ENCODE data around the gene HOXD12.

Gene HOXD12

DNA sequence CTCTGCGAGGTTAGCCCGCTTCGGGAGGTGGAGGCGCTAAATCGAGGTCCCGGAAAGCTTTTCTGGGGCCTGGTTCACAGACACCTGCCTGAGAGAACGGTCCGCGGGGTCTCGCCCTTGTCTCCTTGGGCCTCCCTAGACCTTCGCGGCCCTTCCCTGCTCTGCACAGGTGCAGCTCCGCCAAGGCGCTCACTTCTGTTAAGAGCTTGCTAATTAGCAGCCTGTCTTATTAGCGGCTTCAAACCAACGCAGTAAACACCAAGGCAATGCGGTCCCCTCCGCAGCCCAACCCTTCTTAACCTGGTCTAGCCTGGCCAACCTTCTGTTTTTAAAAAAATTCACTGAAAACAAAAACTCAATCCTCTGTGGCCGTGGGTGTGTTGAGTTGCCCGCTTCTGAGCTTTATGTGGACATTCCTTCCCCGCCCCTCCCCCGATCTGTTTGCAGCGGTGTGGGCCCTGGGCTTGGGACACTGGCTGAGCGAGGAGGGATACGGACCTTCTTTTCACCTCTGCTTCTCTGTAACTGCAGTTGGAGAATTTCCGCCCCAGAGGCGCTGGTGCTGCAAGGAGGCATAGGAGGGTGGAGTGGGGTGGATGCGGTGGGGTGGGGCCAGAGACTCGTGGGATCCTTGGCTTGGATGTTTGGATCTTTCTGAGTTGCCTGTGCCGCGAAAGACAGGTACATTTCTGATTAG is 48.4 kb downstream of the HOXD12 start:
- no peak for DNase-seq (ENCODE audit: low read depth)

DNA sequence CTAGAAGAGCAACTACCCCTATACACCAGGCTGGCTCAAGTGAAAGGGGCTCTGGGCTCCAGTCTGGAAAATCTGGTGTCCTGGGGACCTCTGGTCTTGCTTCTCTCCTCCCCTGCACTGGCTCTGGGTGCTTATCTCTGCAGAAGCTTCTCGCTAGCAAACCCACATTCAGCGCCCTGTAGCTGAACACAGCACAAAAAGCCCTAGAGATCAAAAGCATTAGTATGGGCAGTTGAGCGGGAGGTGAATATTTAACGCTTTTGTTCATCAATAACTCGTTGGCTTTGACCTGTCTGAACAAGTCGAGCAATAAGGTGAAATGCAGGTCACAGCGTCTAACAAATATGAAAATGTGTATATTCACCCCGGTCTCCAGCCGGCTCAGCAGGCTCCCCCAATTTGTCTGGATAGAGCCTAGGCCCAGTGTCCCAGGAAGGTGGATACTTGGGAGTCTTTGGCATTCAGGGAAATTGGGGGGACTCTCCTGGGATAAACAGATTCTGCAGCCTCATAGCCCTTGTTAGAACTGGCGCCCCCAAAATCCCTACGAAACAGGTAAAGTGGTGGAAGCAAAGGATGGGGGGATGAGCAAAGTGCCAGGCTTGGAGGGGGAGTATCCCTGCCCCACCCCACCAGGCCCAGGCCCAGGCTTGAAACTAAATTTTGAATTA is 49.3 kb downstream of the HOXD12 start:
- DNase-seq (ENCODE audit: low read depth), result no peak

DNA sequence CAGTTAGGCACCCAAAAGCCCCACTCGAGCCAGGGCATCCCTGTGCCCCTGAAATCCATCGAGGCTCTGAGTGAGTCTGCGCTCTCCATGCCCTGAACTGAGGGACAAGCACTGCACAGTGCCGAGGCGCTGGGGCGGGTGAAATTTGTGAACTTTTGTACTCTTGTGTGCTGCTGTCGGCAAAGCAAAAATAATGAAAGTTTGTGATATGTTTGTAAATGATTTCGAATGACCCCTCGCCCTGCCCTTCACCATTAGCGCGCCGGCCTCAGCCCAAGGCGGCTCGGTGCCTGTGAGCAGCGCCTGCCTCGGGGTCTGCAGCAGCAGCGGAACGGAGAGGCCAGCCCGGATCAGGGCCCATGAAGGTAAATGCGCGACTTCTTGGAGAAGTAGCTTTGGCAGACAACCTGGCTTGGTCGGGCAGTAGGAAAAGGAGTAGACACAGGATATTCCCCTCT is 49.9 kb downstream of the HOXD12 start:
- DNase-seq (ENCODE audit: low read depth), result no peak

DNA sequence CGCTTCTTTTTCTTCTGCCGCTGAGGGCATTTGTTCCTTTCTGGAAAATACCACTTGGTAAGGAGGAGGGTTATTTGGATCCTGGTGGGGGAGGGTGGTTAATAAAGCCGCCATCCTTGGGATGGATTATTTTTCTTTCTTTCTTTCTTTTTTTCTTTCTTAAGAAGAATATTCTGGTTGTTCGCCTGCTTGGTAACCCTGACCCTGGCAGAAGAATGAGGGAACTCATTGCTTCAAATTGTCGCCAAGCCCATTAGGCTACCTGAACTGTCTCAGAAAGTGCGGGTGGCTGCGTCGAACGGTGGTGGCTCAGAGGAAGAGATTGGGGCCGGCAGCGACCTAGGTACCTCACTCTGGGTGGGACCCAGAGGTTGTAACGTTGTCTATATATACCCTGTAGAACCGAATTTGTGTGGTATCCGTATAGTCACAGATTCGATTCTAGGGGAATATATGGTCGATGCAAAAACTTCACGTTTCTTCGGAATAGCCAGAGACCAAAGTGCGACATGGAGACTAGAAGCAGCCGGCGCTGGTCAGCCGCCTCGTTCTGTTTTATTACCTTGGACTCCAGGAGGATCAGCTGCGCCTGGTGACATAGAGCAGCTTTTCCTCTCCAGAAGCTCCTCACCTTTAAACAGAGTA is 50.5 kb downstream of the HOXD12 start:
- no peak for DNase-seq (ENCODE audit: low read depth)

- no peak for DNase-seq (ENCODE audit: low read depth)
These were observed 51.2 kb downstream of the HOXD12 start for GRCh38 chr2:176150584-176151441.

DNA sequence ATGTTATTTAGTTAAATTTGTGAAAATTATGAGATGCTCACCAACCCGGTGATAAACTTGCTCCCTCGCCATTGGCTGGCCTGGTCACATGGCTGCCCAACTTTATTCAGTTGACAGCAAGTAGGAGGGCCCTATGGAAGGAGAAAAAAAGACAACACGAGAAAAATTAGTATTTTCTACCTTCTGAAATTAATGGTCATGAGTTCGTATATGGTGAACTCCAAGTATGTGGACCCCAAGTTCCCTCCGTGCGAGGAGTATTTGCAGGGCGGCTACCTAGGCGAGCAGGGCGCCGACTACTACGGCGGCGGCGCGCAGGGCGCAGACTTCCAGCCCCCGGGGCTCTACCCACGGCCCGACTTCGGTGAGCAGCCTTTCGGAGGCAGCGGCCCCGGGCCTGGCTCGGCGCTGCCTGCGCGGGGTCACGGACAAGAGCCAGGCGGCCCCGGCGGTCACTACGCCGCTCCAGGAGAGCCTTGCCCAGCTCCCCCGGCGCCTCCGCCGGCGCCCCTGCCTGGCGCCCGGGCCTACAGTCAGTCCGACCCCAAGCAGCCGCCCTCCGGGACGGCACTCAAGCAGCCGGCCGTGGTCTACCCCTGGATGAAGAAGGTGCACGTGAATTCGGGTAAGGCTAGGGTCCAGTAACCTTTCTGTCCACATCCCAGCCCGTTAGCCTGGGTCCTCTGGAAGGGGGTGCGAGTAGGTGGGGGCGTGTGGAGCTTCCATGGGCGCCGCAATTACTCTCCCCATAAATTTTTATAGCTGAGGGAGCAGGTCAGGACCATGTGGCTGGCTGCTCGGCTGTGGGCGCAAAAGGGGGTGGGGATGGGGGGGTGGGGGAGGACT is 52.1 kb downstream of the HOXD12 start, which contains the start of gene HOXD4:
Gene HOXD4 (plus strand): TSS at position 109 of the 846 bp plus-strand sequence. CDS start 84 bp downstream, at position 193.
- no peak for DNase-seq (ENCODE audit: low read depth)

All from stimulated activated CD8-positive, alpha-beta memory T cell treated with anti-CD3 and anti-CD28 coated beads, Interleukin-12 subunit alpha, Interleukin-12 subunit beta, amount 100 ng/mL, for 1 hour (primary cell).